Effector CD8-positive, alpha-beta T cell (primary cell): Measurements from ENCODE around the gene VSTM4.

Experiments
- DNase-seq: peaks from one replicate; lab custom pipeline; 2025; lab: John Stamatoyannopoulos, UW

VSTM4 gene

GRCh38 chr10:49071160-49071761, 44.1 kb downstream of the VSTM4 start:
- DNase-seq: no peak

GRCh38 chr10:49070701-49071100, 44.6 kb downstream of the VSTM4 start:
- DNase-seq: no peak

- DNase-seq: no peak
Observed at GRCh38 chr10:49068672-49069217, 46.6 kb downstream of the VSTM4 start.

- no peak for DNase-seq
Observed at GRCh38 chr10:49068209-49068608, 47.1 kb downstream of the VSTM4 start.

GRCh38 chr10:49066944-49067730, 48.2 kb downstream of the VSTM4 start:
- no peak for DNase-seq

GRCh38 chr10:49062229-49062628, 53.1 kb downstream of the VSTM4 start:
- DNase-seq: no peak

- no peak for DNase-seq
Observed at GRCh38 chr10:49061667-49062066, 53.7 kb downstream of the VSTM4 start.

- DNase-seq: no peak
Observed at GRCh38 chr10:49058463-49059255, 56.7 kb downstream of the VSTM4 start.

GRCh38 chr10:49057231-49057880, 58.0 kb downstream of the VSTM4 start:
- DNase-seq: no peak

- no peak for DNase-seq
Observed at GRCh38 chr10:49056356-49056755, 59.0 kb downstream of the VSTM4 start.

GRCh38 chr10:49055221-49055849, 60.0 kb downstream of the VSTM4 start:
- no peak for DNase-seq

GRCh38 chr10:49054753-49055152, 60.6 kb downstream of the VSTM4 start:
- DNase-seq: no peak

- DNase-seq: no peak
Observed at GRCh38 chr10:49053998-49054692, 61.2 kb downstream of the VSTM4 start.

- DNase-seq: no peak
Observed at GRCh38 chr10:49053053-49053997, 62.0 kb downstream of the VSTM4 start.

GRCh38 chr10:49052069-49052468, 63.3 kb downstream of the VSTM4 start:
- DNase-seq: no peak

GRCh38 chr10:49050906-49051305, 64.4 kb downstream of the VSTM4 start:
- no peak for DNase-seq

GRCh38 chr10:49050366-49050765, 65.0 kb downstream of the VSTM4 start:
- DNase-seq: no peak

GRCh38 chr10:49049660-49050059, 65.7 kb downstream of the VSTM4 start:
- DNase-seq: no peak

- DNase-seq: no peak
Observed at GRCh38 chr10:49047128-49047639, 68.1 kb downstream of the VSTM4 start.
